SK-N-MC (cell line): ENCODE results near the gene SULT2B1.

Experiments
- EZH2 ChIP-seq: fragments of 200-600 bp; sonication (generic); IDR thresholded peaks from one replicate; pipeline ENCODE4 v1.6.1; 2017; ENCODE audit warnings: antibody characterized with exemption
- FOXP2 ChIP-seq: optimal IDR thresholded peaks from 2 replicates; pipeline ENCODE3; 2011; ENCODE audit warnings: mild to moderate bottlenecking, moderate library complexity; ENCODE audit not compliant: insufficient read depth; ENCODE audit errors: extremely low read length, control extremely low read depth
- POLR2AphosphoS5 ChIP-seq: IDR thresholded peaks from 2 replicates; pipeline ENCODE4 v1.6.1; 2012; ENCODE audit warnings: mild to moderate bottlenecking, low read depth, low read length, borderline replicate concordance

- TF ChIP-seq POLR2AphosphoS5 = no peak
- no peak for TF ChIP-seq EZH2
- TF ChIP-seq FOXP2 = no peak
These were observed 43.9 kb downstream of the SULT2B1 start for GRCh38 chr19:48595833-48596232.
